GM23338 (cell line): ENCODE measurements around the gene CABLES2. TPM values are rescaled to one million over a fixed set of nuclear protein-coding genes. Genes with fewer than 3 reads are reported as not detected.

Experiments used
- ATAC-seq: fragments of 200-7000 bp; cut with Tn5 transposase; 3 replicates; pipeline ENCODE4 v1.9.1; 2020
- DNase-seq: peaks from one replicate; pipeline ENCODE4 v3.0.0-alpha.2; 2015; ENCODE audit warnings: low spot score
- H2AFZ ChIP-seq: fragments of 200-600 bp; sonication (generic); 2 replicates; pipeline ENCODE4 v1.8.0; 2016; ENCODE audit warnings: antibody characterized with exemption, mild to moderate bottlenecking, moderate library complexity
- H3F3A ChIP-seq: fragments of 200-600 bp; sonication (generic); replicated peaks from 2 replicates; pipeline ENCODE4 v1.8.0; 2017; ENCODE audit warnings: antibody characterized with exemption, mixed run types, low read depth
- H3K27ac ChIP-seq: fragments of 200-600 bp; sonication (generic); 2 replicates; pipeline ENCODE4 v1.6.1; 2016; ENCODE audit warnings: low read depth
- H3K27me3 ChIP-seq: fragments of 200-600 bp; sonication (generic); 2 replicates; pipeline ENCODE4 v1.8.0; 2016; ENCODE audit warnings: mild to moderate bottlenecking, mixed run types, moderate library complexity; ENCODE audit not compliant: insufficient read depth
- H3K36me3 ChIP-seq: fragments of 200-600 bp; sonication (generic); 2 replicates; pipeline ENCODE4 v1.8.0; 2016; ENCODE audit warnings: mild to moderate bottlenecking; ENCODE audit not compliant: insufficient read depth
- H3K4me1 ChIP-seq: fragments of 200-600 bp; sonication (generic); 2 replicates; pipeline ENCODE4 v1.8.0; 2016; ENCODE audit warnings: mild to moderate bottlenecking, moderate library complexity; ENCODE audit not compliant: insufficient read depth
- H3K4me2 ChIP-seq: fragments of 200-600 bp; sonication (generic); 2 replicates; pipeline ENCODE4 v1.7.1; 2017; ENCODE audit warnings: mixed run types
- H3K4me3 ChIP-seq: fragments of 200-600 bp; sonication (generic); 2 replicates; pipeline ENCODE4 v1.6.1; 2016; ENCODE audit warnings: mixed run types
- H3K79me2 ChIP-seq: fragments of 200-600 bp; sonication (generic); replicated peaks from 2 replicates; pipeline ENCODE4 v1.8.0; 2017; ENCODE audit warnings: mild to moderate bottlenecking; ENCODE audit not compliant: insufficient read depth
- H3K9me2 ChIP-seq: fragments of 200-600 bp; sonication (generic); 2 replicates; pipeline ENCODE4 v1.8.0; 2017; ENCODE audit not compliant: insufficient read depth
- H4K20me1 ChIP-seq: fragments of 200-600 bp; sonication (generic); replicated peaks from 2 replicates; pipeline ENCODE4 v1.8.0; 2017; ENCODE audit warnings: mild to moderate bottlenecking; ENCODE audit not compliant: insufficient read depth
- H3K27ac Mint-ChIP-seq: 2 replicates; pipeline ENCODE4 v1.8.0; 2020; ENCODE audit warnings: inconsistent platforms, mild to moderate bottlenecking, moderate library complexity, mixed read lengths
- H3K27me3 Mint-ChIP-seq: 3 replicates; pipeline ENCODE4 v1.8.0; 2022; ENCODE audit warnings: low read depth, mild to moderate bottlenecking, moderate library complexity, mixed read lengths, inconsistent platforms; ENCODE audit not compliant: insufficient read depth, poor library complexity
- H3K36me3 Mint-ChIP-seq: 3 replicates; pipeline ENCODE4 v1.8.0; 2021; ENCODE audit warnings: low read depth, mild to moderate bottlenecking, inconsistent platforms, moderate library complexity, mixed read lengths
- H3K4me1 Mint-ChIP-seq: 3 replicates; pipeline ENCODE4 v1.8.0; 2020; ENCODE audit warnings: mild to moderate bottlenecking, inconsistent platforms, mixed read lengths
- H3K4me3 Mint-ChIP-seq: 3 replicates; pipeline ENCODE4 v1.8.0; 2021; ENCODE audit warnings: moderate library complexity, mild to moderate bottlenecking, inconsistent platforms, mixed read lengths
- H3K9me3 Mint-ChIP-seq: 3 replicates; pipeline ENCODE4 v1.8.0; 2020; ENCODE audit warnings: moderate library complexity, mild to moderate bottlenecking, inconsistent platforms, mixed read lengths
- CREB1 ChIP-seq: fragments of 250-450 bp; sonication (Bioruptor Pico); IDR thresholded peaks from 2 replicates; pipeline ENCODE4 v1.5.0; 2020; ENCODE audit warnings: low read depth, mild to moderate bottlenecking, moderate library complexity
- CTCF ChIP-seq, 2 experiments: fragments of 200-600 bp in 1 of 2; sonication (generic) in 1 of 2; conservative IDR thresholded peaks; 2 replicates each; pipeline versions ENCODE4 v1.5.1 to v1.6.1; 2016 to 2017; ENCODE audit warnings: antibody characterized with exemption in 2 of 2, low read depth in 2 of 2, mild to moderate bottlenecking in 2 of 2, moderate library complexity in 1 of 2
- ETS1 ChIP-seq: IDR thresholded peaks from 2 replicates; pipeline ENCODE4 v1.6.1; 2016; ENCODE audit warnings: antibody characterized with exemption
- EZH2 ChIP-seq: fragments of 200-600 bp; sonication (generic); IDR thresholded peaks from one replicate; pipeline ENCODE4 v1.8.0; 2017; ENCODE audit warnings: antibody characterized with exemption, mild to moderate bottlenecking, low read depth; ENCODE audit not compliant: unreplicated experiment
- EZH2phosphoT487 ChIP-seq: fragments of 200-600 bp; sonication (generic); IDR thresholded peaks from one replicate; pipeline ENCODE4 v1.8.1; 2018; ENCODE audit warnings: antibody characterized with exemption; ENCODE audit not compliant: unreplicated experiment
- JUNB ChIP-seq: IDR thresholded peaks from one replicate; pipeline ENCODE4 v1.6.1; 2016; ENCODE audit warnings: antibody characterized with exemption; ENCODE audit not compliant: unreplicated experiment
- NANOG ChIP-seq: IDR thresholded peaks from 2 replicates; pipeline ENCODE4 v1.6.1; 2016; ENCODE audit warnings: antibody characterized with exemption, borderline replicate concordance
- POLR2AphosphoS5 ChIP-seq: IDR thresholded peaks from 2 replicates; pipeline ENCODE4 v1.6.1; 2016; ENCODE audit warnings: antibody characterized with exemption, low read depth
- REST ChIP-seq: IDR thresholded peaks from one replicate; pipeline ENCODE4 v1.6.1; 2018; ENCODE audit warnings: antibody characterized with exemption; ENCODE audit not compliant: unreplicated experiment
- STAT1 ChIP-seq: IDR thresholded peaks from one replicate; pipeline ENCODE4 v1.6.1; 2016; ENCODE audit warnings: antibody characterized with exemption; ENCODE audit not compliant: unreplicated experiment
- ZNF114 ChIP-seq: fragments of 250-450 bp; sonication (Bioruptor Pico); IDR thresholded peaks from 2 replicates; pipeline ENCODE4 v1.5.0; 2020; ENCODE audit warnings: mild to moderate bottlenecking, moderate library complexity
- ZNF331 ChIP-seq: fragments of 250-450 bp; sonication (Bioruptor Pico); IDR thresholded peaks from 2 replicates; pipeline ENCODE4 v1.5.0; 2020; ENCODE audit warnings: low read depth, mild to moderate bottlenecking, moderate library complexity
- ZNF462 ChIP-seq: fragments of 250-450 bp; sonication (Bioruptor Pico); IDR thresholded peaks from 2 replicates; pipeline ENCODE4 v1.5.0; 2020; ENCODE audit warnings: mild to moderate bottlenecking, moderate library complexity
- polyA plus RNA-seq: library from polyadenylated mRNA; unstranded; fragments of >200 nt; fragmentation: Nextera tagmentation; extraction: Ambion mirVana; gene quantifications from 2 replicates; pipeline ENCODE4 v1.2.1, GENCODE V29; 2016
- total RNA-seq: library from RNA; depleted of rRNA; stranded (reverse); fragments of >200 nt; shearing (Covaris generic); gene quantifications from 2 replicates; pipeline ENCODE4 v1.2.3, GENCODE V29; 2014

CABLES2 gene
- total and polyA plus RNA-seq, 2 experiments from 2014 or later = 4.3 to 12.7 TPM

GRCh38 chr20:62367633-62368391, 39.3 kb downstream of the CABLES2 start:
- H3K4me2 ChIP-seq = peak overlapping the region; percentile 93
- peak overlapping the region; percentile 70 for H3K4me3 Mint-ChIP-seq
- peak overlapping the region; percentile 85; the same call in 1 of the 2 replicates for H3K27ac ChIP-seq

More at GRCh38 chr20:62367633-62368391, 39.3 kb downstream of the CABLES2 start:
- Histone ChIP-seq H3K4me1 (peaks cover 51% of the 10 kb centered on the region), H4K20me1 (peaks cover 6% of the 10 kb centered on the region), H3K4me3 (peak overlapping the region; percentile 64), H3K36me3 (no peaks in the 10 kb centered on the region), H2AFZ (no peak overlapping the region), H3K79me2 (peaks cover 38% of the 10 kb centered on the region), H3K9me2 (no peaks in the 10 kb centered on the region), H3F3A (peaks cover 25% of the 10 kb centered on the region), H3K27me3 (no peaks in the 10 kb centered on the region)
- H3K4me1 Mint-ChIP-seq = peaks cover 36% of the 10 kb centered on the region
- peaks cover 19% of the 10 kb centered on the region for H3K27me3 Mint-ChIP-seq
- H3K27ac Mint-ChIP-seq = no peak overlapping the region
- ATAC-seq = peak; percentile 2
- H3K9me3 Mint-ChIP-seq = no peaks in the 10 kb centered on the region; the same call in 2 of the 3 replicates
- TF ChIP-seq ETS1 (no peak), ZNF462 (CRISPR knock-in tag) (no peak), ZNF114 (no peak), NANOG (no peak), CTCF (conservative IDR thresholded peaks at IDR 0.05; ENCODE audit: low read depth in 2 of 2) (no peak), ZNF331 (CRISPR knock-in tag) (no peak), REST (no peak), JUNB (no peak), STAT1 (no peak), EZH2 (no peak), POLR2AphosphoS5 (no peak; the same call in 1 of the 2 replicates), CREB1 (CRISPR knock-in tag) (no peak), EZH2phosphoT487 (no peak)
- no peaks in the 10 kb centered on the region; the same call in 2 of the 3 replicates for H3K36me3 Mint-ChIP-seq
- peak; percentile 70 for DNase-seq
